ENCODE data around the gene HIVEP3. TPM values are rescaled to one million over a fixed set of nuclear protein-coding genes. Genes with fewer than 3 reads are reported as not detected.

The HIVEP3 gene
- polyA plus RNA-seq, 1 of the 3 experiments (the other 2 are of a cell fraction) = 6.4 TPM

DNA sequence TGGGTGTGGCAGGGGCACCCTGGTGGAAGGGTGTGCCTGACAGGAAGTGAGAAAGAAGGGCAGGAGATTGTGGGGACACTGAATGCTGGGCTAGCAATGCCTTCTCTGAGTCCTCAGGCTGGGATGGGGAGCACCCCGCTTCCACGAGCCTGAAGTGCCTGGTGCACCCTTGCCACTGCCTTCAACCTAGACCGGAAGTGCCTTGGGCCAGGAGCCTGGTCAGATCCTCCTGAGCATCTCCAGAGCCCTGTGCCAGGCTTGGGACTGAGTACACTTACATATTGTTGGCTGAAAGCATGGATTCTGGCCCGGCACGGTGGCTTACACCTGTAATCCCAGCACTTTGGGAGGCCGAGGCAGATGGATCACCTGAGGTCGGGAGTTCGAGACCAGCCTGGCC, 228.4 kb downstream of the HIVEP3 start:
- 94% methylated on average over 6 of the region's 8 CpGs for WGBS (ENCODE audit: low lambda C conversion rate)
- Histone ChIP-seq H3K27me3 (ENCODE audit: insufficient read depth) (no peaks in the 10 kb centered on the region), H3K9ac (no peak overlapping the region), H3K4me3 (ENCODE audit: low read depth in 2 of 2, low read length in 1 of 2) (no peak overlapping the region), H3K79me2 (ENCODE audit: insufficient read depth) (no peaks in the 10 kb centered on the region), H3K9me2 (no peaks in the 10 kb centered on the region), H4K20me1 (ENCODE audit: insufficient read depth) (no peaks in the 10 kb centered on the region), H3K36me3 (replicated peaks in 1 of 2; ENCODE audit: control insufficient read depth in 1 of 2, insufficient read depth in 2 of 2, low read length in 1 of 2) (no peaks in the 10 kb centered on the region), H3K27ac (ENCODE audit: low read depth in 2 of 2, low read length in 1 of 2) (no peak overlapping the region), H2AFZ (ENCODE audit: low read depth) (no peak overlapping the region), H3K9me3 (no peaks in the 10 kb centered on the region), H3F3A (replicated peaks; ENCODE audit: insufficient read depth) (no peaks in the 10 kb centered on the region), H3K4me2 (no peak overlapping the region), H3K4me1 (ENCODE audit: control insufficient read depth in 1 of 2, insufficient read depth in 2 of 2, low read depth in 1 of 2, low read length in 1 of 2) (peaks cover 0 to 10% of the 10 kb centered on the region in 2 experiments; a peak in 2 of 4 replicates)
- ChIA-PET POLR2A (no interaction called here), CTCF (interaction anchor here (1.3 kb wide), 1 partner anchor 25 kb away, joined by 3 read pairs; no protein-coding TSS in a partner anchor)
- TF ChIP-seq GATA2 (CRISPR knock-in tag; IDR thresholded peaks at IDR 0.05) (no peak), FOSL2 (IDR thresholded peaks at IDR 0.05; ENCODE audit: borderline replicate concordance, low read depth) (no peak)
- TF ChIP-seq, protein P1, sequence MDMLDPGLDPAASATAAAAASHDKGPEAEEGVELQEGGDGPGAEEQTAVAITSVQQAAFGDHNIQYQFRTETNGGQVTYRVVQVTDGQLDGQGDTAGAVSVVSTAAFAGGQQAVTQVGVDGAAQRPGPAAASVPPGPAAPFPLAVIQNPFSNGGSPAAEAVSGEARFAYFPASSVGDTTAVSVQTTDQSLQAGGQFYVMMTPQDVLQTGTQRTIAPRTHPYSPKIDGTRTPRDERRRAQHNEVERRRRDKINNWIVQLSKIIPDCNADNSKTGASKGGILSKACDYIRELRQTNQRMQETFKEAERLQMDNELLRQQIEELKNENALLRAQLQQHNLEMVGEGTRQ (IDR thresholded peaks at IDR 0.05; ENCODE audit: borderline replicate concordance, low read depth, low read length) = no peak
- DNase-seq = no peak

DNA sequence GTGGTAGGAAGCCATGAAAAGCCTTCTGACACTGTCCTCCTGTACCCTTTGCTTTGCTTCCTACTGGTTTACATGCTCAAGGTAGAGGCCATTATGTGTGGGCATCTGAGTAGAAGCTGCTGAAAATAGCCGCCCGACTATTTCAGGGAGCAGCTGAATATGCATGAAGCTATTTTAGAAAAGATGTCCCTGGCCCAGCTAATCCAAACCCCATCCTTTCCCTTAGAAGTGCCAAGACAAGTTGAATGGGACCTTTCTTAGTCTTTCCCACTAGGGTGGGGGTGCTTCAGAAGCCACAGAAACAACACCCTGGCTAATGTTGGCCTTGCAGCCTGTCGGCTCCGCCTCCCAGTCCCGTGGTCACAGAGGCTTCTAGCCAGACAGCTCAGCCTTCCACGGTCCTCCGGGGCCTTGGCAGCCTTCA, 229.2 kb downstream of the HIVEP3 start:
- no peaks in the 10 kb centered on the region for H4K20me1 ChIP-seq (ENCODE audit: insufficient read depth)
- no peak for DNase-seq
- no peaks in the 10 kb centered on the region for H3K36me3 ChIP-seq (replicated peaks in 1 of 2; ENCODE audit: control insufficient read depth in 1 of 2, insufficient read depth in 2 of 2, low read length in 1 of 2)
- no peaks in the 10 kb centered on the region for H3K9me3 ChIP-seq
- no peak overlapping the region for H3K4me3 ChIP-seq (ENCODE audit: low read depth in 2 of 2, low read length in 1 of 2)
- TF ChIP-seq, protein P2, sequence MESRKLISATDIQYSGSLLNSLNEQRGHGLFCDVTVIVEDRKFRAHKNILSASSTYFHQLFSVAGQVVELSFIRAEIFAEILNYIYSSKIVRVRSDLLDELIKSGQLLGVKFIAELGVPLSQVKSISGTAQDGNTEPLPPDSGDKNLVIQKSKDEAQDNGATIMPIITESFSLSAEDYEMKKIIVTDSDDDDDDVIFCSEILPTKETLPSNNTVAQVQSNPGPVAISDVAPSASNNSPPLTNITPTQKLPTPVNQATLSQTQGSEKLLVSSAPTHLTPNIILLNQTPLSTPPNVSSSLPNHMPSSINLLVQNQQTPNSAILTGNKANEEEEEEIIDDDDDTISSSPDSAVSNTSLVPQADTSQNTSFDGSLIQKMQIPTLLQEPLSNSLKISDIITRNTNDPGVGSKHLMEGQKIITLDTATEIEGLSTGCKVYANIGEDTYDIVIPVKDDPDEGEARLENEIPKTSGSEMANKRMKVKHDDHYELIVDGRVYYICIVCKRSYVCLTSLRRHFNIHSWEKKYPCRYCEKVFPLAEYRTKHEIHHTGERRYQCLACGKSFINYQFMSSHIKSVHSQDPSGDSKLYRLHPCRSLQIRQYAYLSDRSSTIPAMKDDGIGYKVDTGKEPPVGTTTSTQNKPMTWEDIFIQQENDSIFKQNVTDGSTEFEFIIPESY (IDR thresholded peaks at IDR 0.05; ENCODE audit: borderline replicate concordance, low read depth) = no peak
- TF ChIP-seq, protein P3, sequence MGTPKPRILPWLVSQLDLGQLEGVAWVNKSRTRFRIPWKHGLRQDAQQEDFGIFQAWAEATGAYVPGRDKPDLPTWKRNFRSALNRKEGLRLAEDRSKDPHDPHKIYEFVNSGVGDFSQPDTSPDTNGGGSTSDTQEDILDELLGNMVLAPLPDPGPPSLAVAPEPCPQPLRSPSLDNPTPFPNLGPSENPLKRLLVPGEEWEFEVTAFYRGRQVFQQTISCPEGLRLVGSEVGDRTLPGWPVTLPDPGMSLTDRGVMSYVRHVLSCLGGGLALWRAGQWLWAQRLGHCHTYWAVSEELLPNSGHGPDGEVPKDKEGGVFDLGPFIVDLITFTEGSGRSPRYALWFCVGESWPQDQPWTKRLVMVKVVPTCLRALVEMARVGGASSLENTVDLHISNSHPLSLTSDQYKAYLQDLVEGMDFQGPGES (IDR thresholded peaks at IDR 0.05; ENCODE audit: low read depth, low read length) = no peak
- TF ChIP-seq GABPA (IDR thresholded peaks at IDR 0.05; ENCODE audit: low read depth) (no peak), TAF1 (IDR thresholded peaks at IDR 0.05; ENCODE audit: borderline replicate concordance, low read depth, low read length) (no peak), JUND (IDR thresholded peaks at IDR 0.05) (no peak), ELF1 (IDR thresholded peaks at IDR 0.05) (no peak), GATA2 (CRISPR knock-in tag; IDR thresholded peaks at IDR 0.05) (no peak), RXRA (IDR thresholded peaks at IDR 0.05; ENCODE audit: borderline replicate concordance, low read depth) (no peak), EZH2phosphoT487 (IDR thresholded peaks at IDR 0.05; ENCODE audit: borderline replicate concordance, low read depth) (no peak), FOXJ3 (CRISPR knock-in tag; IDR thresholded peaks at IDR 0.05) (no peak), RCOR1 (IDR thresholded peaks at IDR 0.05; ENCODE audit: low read length) (no peak), FOSL2 (IDR thresholded peaks at IDR 0.05; ENCODE audit: borderline replicate concordance, low read depth) (no peak), NFIC (IDR thresholded peaks at IDR 0.05; ENCODE audit: borderline replicate concordance) (no peak)
- TF ChIP-seq, protein P4, sequence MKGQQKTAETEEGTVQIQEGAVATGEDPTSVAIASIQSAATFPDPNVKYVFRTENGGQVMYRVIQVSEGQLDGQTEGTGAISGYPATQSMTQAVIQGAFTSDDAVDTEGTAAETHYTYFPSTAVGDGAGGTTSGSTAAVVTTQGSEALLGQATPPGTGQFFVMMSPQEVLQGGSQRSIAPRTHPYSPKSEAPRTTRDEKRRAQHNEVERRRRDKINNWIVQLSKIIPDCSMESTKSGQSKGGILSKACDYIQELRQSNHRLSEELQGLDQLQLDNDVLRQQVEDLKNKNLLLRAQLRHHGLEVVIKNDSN (IDR thresholded peaks at IDR 0.05; ENCODE audit: borderline replicate concordance, low read depth) = no peak
- ChIA-PET POLR2A (no interaction called here), CTCF (no interaction called here)
- no peak overlapping the region for H3K27ac ChIP-seq (ENCODE audit: low read depth in 2 of 2, low read length in 1 of 2)
- H3K9me2 ChIP-seq = no peaks in the 10 kb centered on the region
- H3K4me2 ChIP-seq = no peak overlapping the region
- no peaks in the 10 kb centered on the region for H3K27me3 ChIP-seq (ENCODE audit: insufficient read depth)
- H3F3A ChIP-seq (replicated peaks; ENCODE audit: insufficient read depth) = no peaks in the 10 kb centered on the region
- no peak overlapping the region for H3K9ac ChIP-seq
- 84% methylated on average over 6 of the region's 7 CpGs for WGBS (ENCODE audit: low lambda C conversion rate)
- H3K4me1 ChIP-seq (ENCODE audit: control insufficient read depth in 1 of 2, insufficient read depth in 2 of 2, low read depth in 1 of 2, low read length in 1 of 2) = peaks cover 0 to 2% of the 10 kb centered on the region in 2 experiments; a peak in 1 of 4 replicates
- no peaks in the 10 kb centered on the region for H3K79me2 ChIP-seq (ENCODE audit: insufficient read depth)
- no peak overlapping the region for H2AFZ ChIP-seq (ENCODE audit: low read depth)
